HG02938 (cell line): ENCODE results near the gene ANKRD65.
"Not testable (repeated sequence)": the region's sequence is repeated elsewhere in the genome, so short reads cannot be mapped to it uniquely, and the experiment has no call there.

Experiments used
- ATAC-seq: cut with Tn5 transposase; IDR thresholded peaks from one replicate; pipeline ENCODE4 v1.9.1; 2021; ENCODE audit warnings: mild to moderate bottlenecking, moderate library complexity; ENCODE audit not compliant: unreplicated experiment

Gene ANKRD65

GRCh38 chr1:1418464-1419362 is 2.4 kb downstream of the ANKRD65 start:
- ATAC-seq = no peak

GRCh38 chr1:1417825-1418463 is 3.1 kb downstream of the ANKRD65 start:
- not testable (repeated sequence) for ATAC-seq

GRCh38 chr1:1417396-1417795 is 3.7 kb downstream of the ANKRD65 start:
- ATAC-seq = not testable (repeated sequence)

GRCh38 chr1:1415751-1416150 is 5.3 kb downstream of the ANKRD65 start:
- ATAC-seq = no peak

GRCh38 chr1:1412311-1412902 is 8.7 kb downstream of the ANKRD65 start:
- not testable (repeated sequence) for ATAC-seq

- ATAC-seq = no peak
Measured at GRCh38 chr1:1411626-1412025, 9.4 kb downstream of the ANKRD65 start.

GRCh38 chr1:1410238-1410637 is 10.8 kb downstream of the ANKRD65 start:
- not testable (repeated sequence) for ATAC-seq

GRCh38 chr1:1407636-1408318 is 13.3 kb downstream of the ANKRD65 start:
- peak; percentile 31 for ATAC-seq

- peak; percentile 82 for ATAC-seq
Measured at GRCh38 chr1:1406821-1407635, 14.0 kb downstream of the ANKRD65 start, which contains the start of gene MRPL20. Gene MRPL20 (minus strand): TSS chr1:1407293. CDS start chr1:1407217, 76 bp downstream.

- no peak for ATAC-seq
Measured at GRCh38 chr1:1406101-1406820, 14.8 kb downstream of the ANKRD65 start.

GRCh38 chr1:1403653-1404052 is 17.4 kb downstream of the ANKRD65 start:
- no peak for ATAC-seq

GRCh38 chr1:1402901-1403392 is 18.1 kb downstream of the ANKRD65 start:
- not testable (repeated sequence) for ATAC-seq

- no peak for ATAC-seq
Measured at GRCh38 chr1:1402072-1402900, 18.8 kb downstream of the ANKRD65 start.

- ATAC-seq = no peak
Measured at GRCh38 chr1:1401457-1402010, 19.5 kb downstream of the ANKRD65 start.

GRCh38 chr1:1400576-1401456 is 20.3 kb downstream of the ANKRD65 start:
- ATAC-seq = no peak

- no peak for ATAC-seq
Measured at GRCh38 chr1:1399872-1400575, 21.1 kb downstream of the ANKRD65 start.
